WTC11 (cell line): ENCODE results near the gene SERPINA6. TPM values are rescaled to one million over a fixed set of nuclear protein-coding genes. Genes with fewer than 3 reads are reported as not detected.

ENCODE experiments used
- ATAC-seq: fragments of 200-7000 bp; cut with Tn5 transposase; 2 replicates; pipeline ENCODE4 v1.10.0; 2021; ENCODE audit warnings: mild to moderate bottlenecking, moderate library complexity
- CTCF ChIA-PET: fragments of 300-600 bp; sonication (Branson Sonifier 250); formaldehyde crosslinking; loops from one replicate; lab custom pipeline; 2021; ENCODE audit warnings: antibody characterized with exemption; lab: Charles Lee
- POLR2A ChIA-PET: fragments of 350-600 bp; sonication (Branson Sonifier 250); formaldehyde crosslinking; loops from one replicate; lab custom pipeline; 2021; ENCODE audit warnings: antibody characterized with exemption; lab: Charles Lee
- DNase-seq: peaks from one replicate; pipeline ENCODE4 v3.0.0; 2021; ENCODE audit warnings: low spot score
- H3K27ac Mint-ChIP-seq: 2 replicates; pipeline ENCODE4 v1.8.0; 2021; ENCODE audit warnings: mixed read lengths
- H3K27me3 Mint-ChIP-seq: 2 replicates; pipeline ENCODE4 v1.8.0; 2021; ENCODE audit warnings: low read depth, mild to moderate bottlenecking, moderate library complexity, mixed read lengths
- H3K36me3 Mint-ChIP-seq: 2 replicates; pipeline ENCODE4 v1.8.0; 2021; ENCODE audit warnings: mixed read lengths
- H3K4me1 Mint-ChIP-seq: 2 replicates; pipeline ENCODE4 v1.8.0; 2022; ENCODE audit warnings: mixed read lengths
- H3K4me3 Mint-ChIP-seq: 2 replicates; pipeline ENCODE4 v1.8.0; 2021; ENCODE audit warnings: mild to moderate bottlenecking, moderate library complexity, mixed read lengths
- H3K9me3 Mint-ChIP-seq: 2 replicates; pipeline ENCODE4 v1.8.0; 2021; ENCODE audit warnings: mixed read lengths
- CBFB ChIP-seq: sonication (generic); formaldehyde crosslinking; IDR thresholded peaks from 2 replicates; pipeline ENCODE4 v1.8.1; 2022; ENCODE audit warnings: mild to moderate bottlenecking, low read depth, missing genetic modification reagents
- CREM ChIP-seq: sonication (generic); formaldehyde crosslinking; IDR thresholded peaks from 2 replicates; pipeline ENCODE4 v1.8.1; 2022; ENCODE audit warnings: mild to moderate bottlenecking, missing genetic modification reagents, moderate library complexity
- ELF4 ChIP-seq: sonication (generic); formaldehyde crosslinking; IDR thresholded peaks from 2 replicates; pipeline ENCODE4 v1.8.1; 2022; ENCODE audit warnings: low read depth, mild to moderate bottlenecking, moderate library complexity, missing genetic modification reagents
- GABPB1 ChIP-seq: sonication (generic); formaldehyde crosslinking; IDR thresholded peaks from 2 replicates; pipeline ENCODE4 v1.8.1; 2023; ENCODE audit warnings: mild to moderate bottlenecking, missing genetic modification reagents
- NFE2L1 ChIP-seq: sonication (generic); formaldehyde crosslinking; IDR thresholded peaks from 2 replicates; pipeline ENCODE4 v1.8.1; 2023; ENCODE audit warnings: missing genetic modification reagents
- NR1H2 ChIP-seq: sonication (generic); formaldehyde crosslinking; IDR thresholded peaks from 2 replicates; pipeline ENCODE4 v1.9.0; 2021; ENCODE audit warnings: mild to moderate bottlenecking, moderate library complexity, missing genetic modification reagents
- SOX15 ChIP-seq: fragments of 250-450 bp; sonication (Bioruptor Pico); IDR thresholded peaks from 2 replicates; pipeline ENCODE4 v1.9.0; 2021; ENCODE audit warnings: mild to moderate bottlenecking
- ZNF121 ChIP-seq: sonication (generic); formaldehyde crosslinking; IDR thresholded peaks from 2 replicates; pipeline ENCODE4 v1.8.0; 2023; ENCODE audit warnings: missing genetic modification reagents
- ZNF138 ChIP-seq: sonication (generic); formaldehyde crosslinking; conservative IDR thresholded peaks from 2 replicates; pipeline ENCODE4 v1.8.1; 2022; ENCODE audit warnings: mild to moderate bottlenecking, moderate library complexity, missing genetic modification reagents
- ZNF219 ChIP-seq: sonication (generic); formaldehyde crosslinking; IDR thresholded peaks from 2 replicates; pipeline ENCODE4 v1.8.0; 2023; ENCODE audit warnings: missing genetic modification reagents, mild to moderate bottlenecking, borderline replicate concordance
- ZNF423 ChIP-seq: fragments of 250-450 bp; sonication (Bioruptor Pico); IDR thresholded peaks from 2 replicates; pipeline ENCODE4 v2.1.2; 2022; ENCODE audit warnings: mild to moderate bottlenecking, moderate library complexity
- total RNA-seq: library from RNA; stranded (reverse); gene quantifications from 3 replicates; pipeline ENCODE4 v1.2.3, GENCODE V29; 2021
- TF ChIP-seq, protein P1 (sequence below): sonication (generic); formaldehyde crosslinking; IDR thresholded peaks from 2 replicates; pipeline ENCODE4 v1.8.1; 2022; ENCODE audit warnings: mild to moderate bottlenecking, moderate library complexity, missing genetic modification reagents
- TF ChIP-seq, protein P2 (sequence below): sonication (generic); formaldehyde crosslinking; IDR thresholded peaks from 2 replicates; pipeline ENCODE4 v1.8.1; 2023; ENCODE audit warnings: mild to moderate bottlenecking, missing genetic modification reagents, moderate library complexity
- TF ChIP-seq, protein P3 (sequence below): sonication (generic); formaldehyde crosslinking; IDR thresholded peaks from 2 replicates; pipeline ENCODE4 v1.8.0; 2022; ENCODE audit warnings: mild to moderate bottlenecking, missing genetic modification reagents
- TF ChIP-seq, protein P4 (sequence below): sonication (generic); formaldehyde crosslinking; IDR thresholded peaks from 2 replicates; pipeline ENCODE4 v1.8.1; 2022; ENCODE audit warnings: mild to moderate bottlenecking, missing genetic modification reagents, moderate library complexity, borderline replicate concordance
- TF ChIP-seq, protein P5 (sequence below): fragments of 250-450 bp; sonication (Bioruptor Pico); IDR thresholded peaks from 2 replicates; pipeline ENCODE4 v2.1.2; 2022; ENCODE audit warnings: mild to moderate bottlenecking, moderate library complexity
- TF ChIP-seq, protein P6 (sequence below): sonication (generic); formaldehyde crosslinking; IDR thresholded peaks from 2 replicates; pipeline ENCODE4 v1.8.1; 2023; ENCODE audit warnings: mild to moderate bottlenecking, missing genetic modification reagents
- TF ChIP-seq, protein P7 (sequence below): sonication (generic); formaldehyde crosslinking; IDR thresholded peaks from 2 replicates; pipeline ENCODE4 v1.8.0; 2022; ENCODE audit warnings: mild to moderate bottlenecking, missing genetic modification reagents
- TF ChIP-seq, protein P8 (sequence below): fragments of 250-450 bp; sonication (Bioruptor Pico); IDR thresholded peaks from 2 replicates; pipeline ENCODE4 v1.9.0; 2021; ENCODE audit warnings: moderate library complexity, mild to moderate bottlenecking, inconsistent platforms, borderline replicate concordance

SERPINA6 gene
- total RNA-seq, 1 experiment from 2014 or later: 0.15 TPM

DNA sequence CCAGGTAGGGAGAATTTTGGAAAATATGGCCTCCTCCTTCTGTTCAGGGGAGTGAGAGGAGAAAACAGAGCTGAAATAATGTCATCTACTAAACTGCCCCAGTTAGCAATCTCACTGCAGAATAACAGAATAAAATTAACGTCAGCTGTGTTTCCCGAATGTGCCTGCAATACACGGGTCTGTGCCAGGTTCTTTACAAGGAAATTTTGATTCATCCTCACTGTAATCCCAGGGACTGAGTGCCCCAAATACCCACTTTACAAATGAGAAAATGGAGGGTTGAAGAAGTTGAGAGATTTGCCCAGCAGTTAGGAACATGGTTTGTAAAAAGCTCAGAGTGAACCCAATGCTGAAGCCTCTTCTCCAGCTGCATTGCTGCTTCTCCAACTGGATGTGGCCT lies 21.3 kb upstream of the SERPINA6 start:
- H3K27me3 Mint-ChIP-seq: 0 out of 2 replicates have a peak, but pooled peaks cover 5% of the 10 kb centered on the region
- no peak overlapping the region for H3K27ac Mint-ChIP-seq
- H3K4me1 Mint-ChIP-seq: no peaks in the 10 kb centered on the region
- ATAC-seq (no peak), DNase-seq (no peak)
- TF ChIP-seq ZNF121: no peak
- no peak for TF ChIP-seq SOX15 (CRISPR knock-in tag)
- TF ChIP-seq CBFB (CRISPR knock-in tag): no peak
- no peak for TF ChIP-seq ZNF138
- TF ChIP-seq, protein P1, sequence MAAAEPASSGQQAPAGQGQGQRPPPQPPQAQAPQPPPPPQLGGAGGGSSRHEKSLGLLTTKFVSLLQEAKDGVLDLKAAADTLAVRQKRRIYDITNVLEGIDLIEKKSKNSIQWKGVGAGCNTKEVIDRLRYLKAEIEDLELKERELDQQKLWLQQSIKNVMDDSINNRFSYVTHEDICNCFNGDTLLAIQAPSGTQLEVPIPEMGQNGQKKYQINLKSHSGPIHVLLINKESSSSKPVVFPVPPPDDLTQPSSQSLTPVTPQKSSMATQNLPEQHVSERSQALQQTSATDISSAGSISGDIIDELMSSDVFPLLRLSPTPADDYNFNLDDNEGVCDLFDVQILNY (CRISPR knock-in tag): no peak
- TF ChIP-seq, protein P2, sequence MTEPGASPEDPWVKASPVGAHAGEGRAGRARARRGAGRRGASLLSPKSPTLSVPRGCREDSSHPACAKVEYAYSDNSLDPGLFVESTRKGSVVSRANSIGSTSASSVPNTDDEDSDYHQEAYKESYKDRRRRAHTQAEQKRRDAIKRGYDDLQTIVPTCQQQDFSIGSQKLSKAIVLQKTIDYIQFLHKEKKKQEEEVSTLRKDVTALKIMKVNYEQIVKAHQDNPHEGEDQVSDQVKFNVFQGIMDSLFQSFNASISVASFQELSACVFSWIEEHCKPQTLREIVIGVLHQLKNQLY (CRISPR knock-in tag): no peak
- TF ChIP-seq ELF4: no peak
- no peak for TF ChIP-seq ZNF423
- TF ChIP-seq ZNF219 (CRISPR knock-in tag): no peak
- TF ChIP-seq, protein P3, sequence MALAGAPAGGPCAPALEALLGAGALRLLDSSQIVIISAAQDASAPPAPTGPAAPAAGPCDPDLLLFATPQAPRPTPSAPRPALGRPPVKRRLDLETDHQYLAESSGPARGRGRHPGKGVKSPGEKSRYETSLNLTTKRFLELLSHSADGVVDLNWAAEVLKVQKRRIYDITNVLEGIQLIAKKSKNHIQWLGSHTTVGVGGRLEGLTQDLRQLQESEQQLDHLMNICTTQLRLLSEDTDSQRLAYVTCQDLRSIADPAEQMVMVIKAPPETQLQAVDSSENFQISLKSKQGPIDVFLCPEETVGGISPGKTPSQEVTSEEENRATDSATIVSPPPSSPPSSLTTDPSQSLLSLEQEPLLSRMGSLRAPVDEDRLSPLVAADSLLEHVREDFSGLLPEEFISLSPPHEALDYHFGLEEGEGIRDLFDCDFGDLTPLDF (CRISPR knock-in tag): no peak
- TF ChIP-seq, protein P4, sequence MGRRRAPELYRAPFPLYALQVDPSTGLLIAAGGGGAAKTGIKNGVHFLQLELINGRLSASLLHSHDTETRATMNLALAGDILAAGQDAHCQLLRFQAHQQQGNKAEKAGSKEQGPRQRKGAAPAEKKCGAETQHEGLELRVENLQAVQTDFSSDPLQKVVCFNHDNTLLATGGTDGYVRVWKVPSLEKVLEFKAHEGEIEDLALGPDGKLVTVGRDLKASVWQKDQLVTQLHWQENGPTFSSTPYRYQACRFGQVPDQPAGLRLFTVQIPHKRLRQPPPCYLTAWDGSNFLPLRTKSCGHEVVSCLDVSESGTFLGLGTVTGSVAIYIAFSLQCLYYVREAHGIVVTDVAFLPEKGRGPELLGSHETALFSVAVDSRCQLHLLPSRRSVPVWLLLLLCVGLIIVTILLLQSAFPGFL (CRISPR knock-in tag): no peak
- TF ChIP-seq, protein P5, sequence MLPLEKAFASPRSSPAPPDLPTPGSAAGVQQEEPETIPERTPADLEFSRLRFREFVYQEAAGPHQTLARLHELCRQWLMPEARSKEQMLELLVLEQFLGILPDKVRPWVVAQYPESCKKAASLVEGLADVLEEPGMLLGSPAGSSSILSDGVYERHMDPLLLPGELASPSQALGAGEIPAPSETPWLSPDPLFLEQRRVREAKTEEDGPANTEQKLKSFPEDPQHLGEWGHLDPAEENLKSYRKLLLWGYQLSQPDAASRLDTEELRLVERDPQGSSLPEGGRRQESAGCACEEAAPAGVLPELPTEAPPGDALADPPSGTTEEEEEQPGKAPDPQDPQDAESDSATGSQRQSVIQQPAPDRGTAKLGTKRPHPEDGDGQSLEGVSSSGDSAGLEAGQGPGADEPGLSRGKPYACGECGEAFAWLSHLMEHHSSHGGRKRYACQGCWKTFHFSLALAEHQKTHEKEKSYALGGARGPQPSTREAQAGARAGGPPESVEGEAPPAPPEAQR (CRISPR knock-in tag): no peak
- TF ChIP-seq NR1H2 (CRISPR knock-in tag): no peak
- TF ChIP-seq NFE2L1 (CRISPR knock-in tag): no peak
- TF ChIP-seq, protein P6, sequence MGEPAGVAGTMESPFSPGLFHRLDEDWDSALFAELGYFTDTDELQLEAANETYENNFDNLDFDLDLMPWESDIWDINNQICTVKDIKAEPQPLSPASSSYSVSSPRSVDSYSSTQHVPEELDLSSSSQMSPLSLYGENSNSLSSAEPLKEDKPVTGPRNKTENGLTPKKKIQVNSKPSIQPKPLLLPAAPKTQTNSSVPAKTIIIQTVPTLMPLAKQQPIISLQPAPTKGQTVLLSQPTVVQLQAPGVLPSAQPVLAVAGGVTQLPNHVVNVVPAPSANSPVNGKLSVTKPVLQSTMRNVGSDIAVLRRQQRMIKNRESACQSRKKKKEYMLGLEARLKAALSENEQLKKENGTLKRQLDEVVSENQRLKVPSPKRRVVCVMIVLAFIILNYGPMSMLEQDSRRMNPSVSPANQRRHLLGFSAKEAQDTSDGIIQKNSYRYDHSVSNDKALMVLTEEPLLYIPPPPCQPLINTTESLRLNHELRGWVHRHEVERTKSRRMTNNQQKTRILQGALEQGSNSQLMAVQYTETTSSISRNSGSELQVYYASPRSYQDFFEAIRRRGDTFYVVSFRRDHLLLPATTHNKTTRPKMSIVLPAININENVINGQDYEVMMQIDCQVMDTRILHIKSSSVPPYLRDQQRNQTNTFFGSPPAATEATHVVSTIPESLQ (CRISPR knock-in tag): no peak
- TF ChIP-seq, protein P7, sequence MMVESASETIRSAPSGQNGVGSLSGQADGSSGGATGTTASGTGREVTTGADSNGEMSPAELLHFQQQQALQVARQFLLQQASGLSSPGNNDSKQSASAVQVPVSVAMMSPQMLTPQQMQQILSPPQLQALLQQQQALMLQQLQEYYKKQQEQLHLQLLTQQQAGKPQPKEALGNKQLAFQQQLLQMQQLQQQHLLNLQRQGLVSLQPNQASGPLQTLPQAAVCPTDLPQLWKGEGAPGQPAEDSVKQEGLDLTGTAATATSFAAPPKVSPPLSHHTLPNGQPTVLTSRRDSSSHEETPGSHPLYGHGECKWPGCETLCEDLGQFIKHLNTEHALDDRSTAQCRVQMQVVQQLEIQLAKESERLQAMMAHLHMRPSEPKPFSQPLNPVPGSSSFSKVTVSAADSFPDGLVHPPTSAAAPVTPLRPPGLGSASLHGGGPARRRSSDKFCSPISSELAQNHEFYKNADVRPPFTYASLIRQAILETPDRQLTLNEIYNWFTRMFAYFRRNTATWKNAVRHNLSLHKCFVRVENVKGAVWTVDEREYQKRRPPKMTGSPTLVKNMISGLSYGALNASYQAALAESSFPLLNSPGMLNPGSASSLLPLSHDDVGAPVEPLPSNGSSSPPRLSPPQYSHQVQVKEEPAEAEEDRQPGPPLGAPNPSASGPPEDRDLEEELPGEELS (CRISPR knock-in tag): no peak
- TF ChIP-seq, protein P8, sequence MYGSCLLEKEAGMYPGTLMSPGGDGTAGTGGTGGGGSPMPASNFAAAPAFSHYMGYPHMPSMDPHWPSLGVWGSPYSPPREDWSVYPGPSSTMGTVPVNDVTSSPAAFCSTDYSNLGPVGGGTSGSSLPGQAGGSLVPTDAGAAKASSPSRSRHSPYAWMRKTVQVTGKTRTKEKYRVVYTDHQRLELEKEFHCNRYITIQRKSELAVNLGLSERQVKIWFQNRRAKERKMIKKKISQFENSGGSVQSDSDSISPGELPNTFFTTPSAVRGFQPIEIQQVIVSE (CRISPR knock-in tag): no peak
- TF ChIP-seq GABPB1 (CRISPR knock-in tag): no peak
- no peak for TF ChIP-seq CREM (CRISPR knock-in tag)
- peaks cover 7% of the 10 kb centered on the region; the same call in 1 of the 2 replicates for H3K9me3 Mint-ChIP-seq
- ChIA-PET CTCF (no interaction called here), POLR2A (interaction anchor here (0.6 kb wide), 2 partner anchors 207 to 731 kb away, joined by 3 read pairs; no protein-coding TSS in a partner anchor)
- H3K4me3 Mint-ChIP-seq: no peak overlapping the region
- H3K36me3 Mint-ChIP-seq: no peaks in the 10 kb centered on the region
